Measurements from ENCODE around the gene ERGIC1.

- no peak for TF ChIP-seq PKNOX1 (IDR thresholded peaks at IDR 0.05)
- no peak for TF ChIP-seq EZH2 (IDR thresholded peaks at IDR 0.05; ENCODE audit: borderline replicate concordance, control insufficient read depth, low read depth, low read length)
- TF ChIP-seq ETV6 (conservative IDR thresholded peaks at IDR 0.05 in 1 of 2, IDR thresholded peaks at IDR 0.05 in 1 of 2; ENCODE audit: borderline replicate concordance in 1 of 2, low read depth in 1 of 2): no peak
Measured at GRCh38 chr5:172954751-172955159, 120.7 kb downstream of the ERGIC1 start.
